ENCODE results near the gene NRSN1.

- TF ChIP-seq ZNF704 (tag by site-specific recombination; IDR thresholded peaks at IDR 0.05) (no peak), ZBTB7A (tag by site-specific recombination; IDR thresholded peaks at IDR 0.05; ENCODE audit: low read depth) (no peak), ZNF830 (tag by site-specific recombination; IDR thresholded peaks at IDR 0.05; ENCODE audit: low read depth) (no peak), CTCF (tag by site-specific recombination; IDR thresholded peaks at IDR 0.05) (no peak), ZNF423 (tag by site-specific recombination; IDR thresholded peaks at IDR 0.05) (no peak), ATF2 (tag by site-specific recombination; IDR thresholded peaks at IDR 0.05; ENCODE audit: low read depth) (no peak)
Measured at GRCh38 chr6:24188578-24189080, 62.6 kb downstream of the NRSN1 start.

All from HEK293 (cell line).